SK-N-SH treated with all-trans-retinoic acid at 6 μM for 48 hours (cell line): ENCODE measurements around the gene COL21A1.

Source experiments
- ATAC-seq: fragments of 200-7000 bp; cut with Tn5 transposase; 3 replicates; pipeline ENCODE4 v1.9.1; 2020; ENCODE audit warnings: mild to moderate bottlenecking, moderate library complexity
- BACH2 ChIP-seq: fragments of 250-450 bp; sonication (Bioruptor Pico); IDR thresholded peaks from 2 replicates; pipeline ENCODE4 v1.9.0; 2021; ENCODE audit warnings: mild to moderate bottlenecking, borderline replicate concordance
- CREB5 ChIP-seq: fragments of 250-450 bp; sonication (Bioruptor Pico); IDR thresholded peaks from 2 replicates; pipeline ENCODE4 v1.5.1; 2020; ENCODE audit warnings: low read depth, mild to moderate bottlenecking, moderate library complexity
- CSDC2 ChIP-seq: fragments of 250-450 bp; sonication (Bioruptor Pico); IDR thresholded peaks from 2 replicates; pipeline ENCODE4 v1.5.0; 2020; ENCODE audit warnings: mild to moderate bottlenecking, moderate library complexity
- CSRNP3 ChIP-seq: fragments of 250-450 bp; sonication (Bioruptor Pico); IDR thresholded peaks from 2 replicates; pipeline ENCODE4 v1.5.1; 2021; ENCODE audit warnings: mild to moderate bottlenecking, moderate library complexity
- ESRRG ChIP-seq: fragments of 250-450 bp; sonication (Bioruptor Pico); IDR thresholded peaks from 2 replicates; pipeline ENCODE4 v1.6.1; 2021; ENCODE audit warnings: mild to moderate bottlenecking
- GLIS3 ChIP-seq: fragments of 250-450 bp; sonication (Bioruptor Pico); IDR thresholded peaks from 2 replicates; pipeline ENCODE4 v1.5.0; 2020; ENCODE audit warnings: mild to moderate bottlenecking, moderate library complexity
- ISL1 ChIP-seq: fragments of 250-450 bp; sonication (Bioruptor Pico); IDR thresholded peaks from 2 replicates; pipeline ENCODE4 v2.1.2; 2022; ENCODE audit warnings: mild to moderate bottlenecking, moderate library complexity
- OSR1 ChIP-seq: fragments of 250-450 bp; sonication (Bioruptor Pico); IDR thresholded peaks from 2 replicates; pipeline ENCODE4 v1.8.0; 2022; ENCODE audit warnings: moderate library complexity, mild to moderate bottlenecking, inconsistent platforms
- PATZ1 ChIP-seq: fragments of 250-450 bp; sonication (Bioruptor Pico); IDR thresholded peaks from 2 replicates; pipeline ENCODE4 v1.8.0; 2020; ENCODE audit warnings: mild to moderate bottlenecking, moderate library complexity, borderline replicate concordance
- POU6F1 ChIP-seq: fragments of 250-450 bp; sonication (Bioruptor Pico); IDR thresholded peaks from 2 replicates; pipeline ENCODE4 v1.8.0; 2021; ENCODE audit warnings: low read depth, mild to moderate bottlenecking, moderate library complexity, borderline replicate concordance
- PPARA ChIP-seq: fragments of 250-450 bp; sonication (Bioruptor Pico); IDR thresholded peaks from 2 replicates; pipeline ENCODE4 v1.5.0; 2020; ENCODE audit warnings: mild to moderate bottlenecking, borderline replicate concordance
- SNAI2 ChIP-seq: fragments of 250-450 bp; sonication (Bioruptor Pico); IDR thresholded peaks from 2 replicates; pipeline ENCODE4 v1.5.0; 2020; ENCODE audit warnings: mild to moderate bottlenecking, moderate library complexity
- TCF4 ChIP-seq: fragments of 250-450 bp; sonication (Bioruptor Pico); IDR thresholded peaks from 2 replicates; pipeline ENCODE4 v1.8.0; 2021; ENCODE audit warnings: mild to moderate bottlenecking, moderate library complexity, borderline replicate concordance
- TOX ChIP-seq: fragments of 250-450 bp; sonication (Bioruptor Pico); IDR thresholded peaks from 2 replicates; pipeline ENCODE4 v1.8.0; 2021; ENCODE audit warnings: mild to moderate bottlenecking, moderate library complexity, borderline replicate concordance
- TSHZ2 ChIP-seq: fragments of 250-450 bp; sonication (Bioruptor Pico); IDR thresholded peaks from 2 replicates; pipeline ENCODE4 v1.5.0; 2020; ENCODE audit warnings: mild to moderate bottlenecking, moderate library complexity
- ZC3H10 ChIP-seq: fragments of 250-450 bp; sonication (Bioruptor Pico); IDR thresholded peaks from 2 replicates; pipeline ENCODE4 v1.5.1; 2021; ENCODE audit warnings: mild to moderate bottlenecking, moderate library complexity
- ZFP3 ChIP-seq: fragments of 250-450 bp; sonication (Bioruptor Pico); IDR thresholded peaks from 2 replicates; pipeline ENCODE4 v1.5.0; 2020; ENCODE audit warnings: mild to moderate bottlenecking, moderate library complexity
- ZFP30 ChIP-seq: fragments of 450-650 bp; formaldehyde crosslinking; IDR thresholded peaks from 2 replicates; pipeline ENCODE4 v1.5.0; 2022; ENCODE audit warnings: mild to moderate bottlenecking, moderate library complexity
- ZNF70 ChIP-seq: fragments of 450-650 bp; formaldehyde crosslinking; IDR thresholded peaks from 2 replicates; pipeline ENCODE4 v1.5.0; 2020; ENCODE audit warnings: mild to moderate bottlenecking, moderate library complexity
- ZNF8 ChIP-seq: fragments of 450-650 bp; formaldehyde crosslinking; IDR thresholded peaks from 2 replicates; pipeline ENCODE4 v1.5.0; 2020; ENCODE audit warnings: mild to moderate bottlenecking, moderate library complexity

The COL21A1 gene

GRCh38 chr6:56096946-56097621 lies 150.3 kb downstream of the COL21A1 start (continued):
- no peak for TF ChIP-seq PATZ1
- TF ChIP-seq, all 23 proteins: peak for 0

GRCh38 chr6:56096541-56096940 lies 150.8 kb downstream of the COL21A1 start:
- no peak for ATAC-seq
- TF ChIP-seq ZC3H10 (CRISPR knock-in tag), result peak; percentile 71; the same call in 1 of the 2 replicates
- no peak for TF ChIP-seq ZNF70 (CRISPR knock-in tag)

- ATAC-seq, result no peak
- TF ChIP-seq BACH2 (CRISPR knock-in tag) (no peak), PPARA (CRISPR knock-in tag) (no peak), TOX (CRISPR knock-in tag) (no peak), ZC3H10 (CRISPR knock-in tag) (no peak), ESRRG (CRISPR knock-in tag) (no peak), ZNF8 (no peak), GLIS3 (no peak), ZFP3 (no peak), POU6F1 (CRISPR knock-in tag) (no peak), TSHZ2 (no peak), CSDC2 (CRISPR knock-in tag) (no peak), ZFP30 (no peak), TCF4 (CRISPR knock-in tag) (no peak), PATZ1 (no peak), OSR1 (CRISPR knock-in tag) (no peak), CREB5 (CRISPR knock-in tag) (no peak), SNAI2 (CRISPR knock-in tag) (no peak), ISL1 (CRISPR knock-in tag) (no peak), CSRNP3 (CRISPR knock-in tag) (no peak), ZNF70 (CRISPR knock-in tag) (no peak)
Measured at GRCh38 chr6:56093776-56094175, 153.6 kb downstream of the COL21A1 start.
